Measurements from ENCODE around the gene SMIM33.
"Not testable (repeated sequence)": the region's sequence is repeated elsewhere in the genome, so short reads cannot be mapped to it uniquely, and the experiment has no call there.

GRCh38 chr5:139503879-139504278, 33.1 kb downstream of the SMIM33 start:
- TF ChIP-seq CTCF (conservative IDR thresholded peaks at IDR 0.05); EZH2 (IDR thresholded peaks at IDR 0.05; ENCODE audit: low read depth): not testable (repeated sequence)
